Measurements from ENCODE around the gene PDZK1.
"Not testable (repeated sequence)": the region's sequence is repeated elsewhere in the genome, so short reads cannot be mapped to it uniquely, and the experiment has no call there.

Gene PDZK1

GRCh38 chr1:145719230-145720079, 12.3 kb upstream of the PDZK1 start, which contains the start of gene CD160:
TSS of gene CD160 (plus strand) at chr1:145719499. CDS start at chr1:145728328, 8,829 bp downstream.
- peaks cover 45% of the 10 kb centered on the region for H3K4me1 Mint-ChIP-seq (ENCODE audit: low read depth)
- no peaks in the 10 kb centered on the region for H3K9me3 Mint-ChIP-seq
- peak within 1 kb of the TSS; percentile 75 for H3K4me3 Mint-ChIP-seq
- H3K27ac Mint-ChIP-seq, result peak within 1 kb of the TSS; percentile 88
- H3K36me3 Mint-ChIP-seq (ENCODE audit: low read depth), result no peaks in the 10 kb centered on the region
- peaks cover 15% of the 10 kb centered on the region for H3K27me3 Mint-ChIP-seq

- Mint-ChIP-seq H3K4me1 (ENCODE audit: low read depth) (peaks cover 45% of the 10 kb centered on the region), H3K27me3 (peaks cover 15% of the 10 kb centered on the region)
- not testable (repeated sequence) for H3K9me3 Mint-ChIP-seq; H3K27ac Mint-ChIP-seq; H3K36me3 Mint-ChIP-seq (ENCODE audit: low read depth); H3K4me3 Mint-ChIP-seq
Observed at GRCh38 chr1:145718465-145718864, 11.3 kb upstream of the PDZK1 start.

- Mint-ChIP-seq H3K4me1 (ENCODE audit: low read depth) (peaks cover 43% of the 10 kb centered on the region), H3K36me3 (ENCODE audit: low read depth) (no peaks in the 10 kb centered on the region), H3K27me3 (peaks cover 13% of the 10 kb centered on the region), H3K27ac (no peak overlapping the region), H3K9me3 (no peaks in the 10 kb centered on the region), H3K4me3 (no peak overlapping the region)
Observed at GRCh38 chr1:145717833-145718232, 10.7 kb upstream of the PDZK1 start.

- no peaks in the 10 kb centered on the region for H3K9me3 Mint-ChIP-seq
- H3K27ac Mint-ChIP-seq, result peak overlapping the region; percentile 3
- H3K36me3 Mint-ChIP-seq (ENCODE audit: low read depth), result no peaks in the 10 kb centered on the region
- H3K4me3 Mint-ChIP-seq, result no peak overlapping the region
- H3K4me1 Mint-ChIP-seq (ENCODE audit: low read depth), result peaks cover 42% of the 10 kb centered on the region
- peaks cover 7% of the 10 kb centered on the region for H3K27me3 Mint-ChIP-seq
Observed at GRCh38 chr1:145716641-145717345, 9.6 kb upstream of the PDZK1 start.

- Mint-ChIP-seq H3K4me1 (ENCODE audit: low read depth) (peaks cover 22% of the 10 kb centered on the region), H3K36me3 (ENCODE audit: low read depth) (no peaks in the 10 kb centered on the region), H3K4me3 (no peak overlapping the region), H3K27ac (no peak overlapping the region), H3K27me3 (no peaks in the 10 kb centered on the region), H3K9me3 (no peaks in the 10 kb centered on the region)
Observed at GRCh38 chr1:145714524-145715111, 7.5 kb upstream of the PDZK1 start.

GRCh38 chr1:145711213-145711651, 4.1 kb upstream of the PDZK1 start:
- H3K27me3 Mint-ChIP-seq, result no peaks in the 10 kb centered on the region
- no peaks in the 10 kb centered on the region for H3K9me3 Mint-ChIP-seq
- H3K36me3 Mint-ChIP-seq (ENCODE audit: low read depth), result no peaks in the 10 kb centered on the region
- H3K27ac Mint-ChIP-seq, result no peak overlapping the region
- peaks cover 7% of the 10 kb centered on the region for H3K4me1 Mint-ChIP-seq (ENCODE audit: low read depth)
- H3K4me3 Mint-ChIP-seq, result no peak overlapping the region

GRCh38 chr1:145710291-145711027, 3.3 kb upstream of the PDZK1 start:
- no peaks in the 10 kb centered on the region for H3K36me3 Mint-ChIP-seq (ENCODE audit: low read depth)
- no peaks in the 10 kb centered on the region for H3K27me3 Mint-ChIP-seq
- peaks cover 7% of the 10 kb centered on the region for H3K4me1 Mint-ChIP-seq (ENCODE audit: low read depth)
- H3K4me3 Mint-ChIP-seq, result no peak overlapping the region
- H3K9me3 Mint-ChIP-seq, result no peaks in the 10 kb centered on the region
- no peak overlapping the region for H3K27ac Mint-ChIP-seq

GRCh38 chr1:145708063-145708462, 895 bp upstream of the PDZK1 start:
- Mint-ChIP-seq H3K4me3 (no peak overlapping the region), H3K36me3 (ENCODE audit: low read depth) (no peaks in the 10 kb centered on the region), H3K9me3 (no peaks in the 10 kb centered on the region), H3K4me1 (ENCODE audit: low read depth) (peaks cover 7% of the 10 kb centered on the region), H3K27me3 (no peaks in the 10 kb centered on the region), H3K27ac (no peak overlapping the region)

GRCh38 chr1:145706086-145706664, 993 bp downstream of the PDZK1 start:
- no peaks in the 10 kb centered on the region for H3K9me3 Mint-ChIP-seq
- no peak overlapping the region for H3K27ac Mint-ChIP-seq
- H3K36me3 Mint-ChIP-seq (ENCODE audit: low read depth), result no peaks in the 10 kb centered on the region
- peaks cover 7% of the 10 kb centered on the region for H3K4me1 Mint-ChIP-seq (ENCODE audit: low read depth)
- H3K4me3 Mint-ChIP-seq, result no peak overlapping the region
- H3K27me3 Mint-ChIP-seq, result no peaks in the 10 kb centered on the region

- Mint-ChIP-seq H3K9me3 (no peaks in the 10 kb centered on the region), H3K4me1 (ENCODE audit: low read depth) (peaks cover 7% of the 10 kb centered on the region), H3K4me3 (no peak overlapping the region), H3K27me3 (no peaks in the 10 kb centered on the region), H3K36me3 (ENCODE audit: low read depth) (no peaks in the 10 kb centered on the region), H3K27ac (no peak overlapping the region)
Observed at GRCh38 chr1:145705622-145706021, 1.5 kb downstream of the PDZK1 start.

GRCh38 chr1:145702826-145703225, 4.3 kb downstream of the PDZK1 start:
- H3K36me3 Mint-ChIP-seq (ENCODE audit: low read depth), result no peaks in the 10 kb centered on the region
- H3K4me1 Mint-ChIP-seq (ENCODE audit: low read depth), result peaks cover 1% of the 10 kb centered on the region
- no peaks in the 10 kb centered on the region for H3K27me3 Mint-ChIP-seq
- H3K4me3 Mint-ChIP-seq, result no peak overlapping the region
- H3K27ac Mint-ChIP-seq, result no peak overlapping the region
- H3K9me3 Mint-ChIP-seq, result no peaks in the 10 kb centered on the region

- Mint-ChIP-seq H3K4me3 (no peak overlapping the region), H3K36me3 (ENCODE audit: low read depth) (no peaks in the 10 kb centered on the region), H3K4me1 (ENCODE audit: low read depth) (no peaks in the 10 kb centered on the region), H3K27me3 (no peaks in the 10 kb centered on the region), H3K9me3 (no peaks in the 10 kb centered on the region), H3K27ac (no peak overlapping the region)
Observed at GRCh38 chr1:145702052-145702451, 5.1 kb downstream of the PDZK1 start.

- Mint-ChIP-seq H3K27me3 (no peaks in the 10 kb centered on the region), H3K4me3 (no peak overlapping the region), H3K36me3 (ENCODE audit: low read depth) (no peaks in the 10 kb centered on the region), H3K9me3 (no peaks in the 10 kb centered on the region), H3K4me1 (ENCODE audit: low read depth) (no peaks in the 10 kb centered on the region), H3K27ac (no peak overlapping the region)
Observed at GRCh38 chr1:145701306-145701862, 5.8 kb downstream of the PDZK1 start.

GRCh38 chr1:145696630-145696960, 10.6 kb downstream of the PDZK1 start:
- Mint-ChIP-seq H3K4me1 (ENCODE audit: low read depth) (no peaks in the 10 kb centered on the region), H3K9me3 (no peaks in the 10 kb centered on the region), H3K4me3 (no peak overlapping the region), H3K27ac (no peak overlapping the region), H3K36me3 (ENCODE audit: low read depth) (no peaks in the 10 kb centered on the region), H3K27me3 (no peaks in the 10 kb centered on the region)
